ENCODE data around the gene COL4A1.

DNA sequence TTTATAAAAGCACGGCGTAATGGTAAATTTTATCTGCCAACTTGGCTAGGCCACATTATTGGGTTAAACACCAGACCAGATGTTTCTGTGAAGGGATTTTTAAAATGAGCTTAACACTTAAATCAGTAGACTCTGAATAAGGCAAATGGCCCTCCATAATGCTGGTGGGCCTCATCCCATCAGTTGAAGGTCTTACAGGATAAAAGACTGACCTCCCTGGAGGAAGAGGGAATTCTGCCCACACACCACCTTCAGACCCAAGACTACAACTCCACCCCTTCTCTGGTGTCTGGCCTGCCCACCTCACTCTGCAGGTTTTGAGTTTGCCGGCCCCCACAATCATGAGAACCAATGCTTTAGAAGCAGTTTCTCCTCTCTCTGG lies 96.4 kb downstream of the COL4A1 start:
- TF ChIP-seq POLR2A (IDR thresholded peaks at IDR 0.05; ENCODE audit: low read length) (no peak), GATA1 (IDR thresholded peaks at IDR 0.05; ENCODE audit: low read depth, low read length) (no peak)
